ENCODE results near the gene MAML2.

DNA sequence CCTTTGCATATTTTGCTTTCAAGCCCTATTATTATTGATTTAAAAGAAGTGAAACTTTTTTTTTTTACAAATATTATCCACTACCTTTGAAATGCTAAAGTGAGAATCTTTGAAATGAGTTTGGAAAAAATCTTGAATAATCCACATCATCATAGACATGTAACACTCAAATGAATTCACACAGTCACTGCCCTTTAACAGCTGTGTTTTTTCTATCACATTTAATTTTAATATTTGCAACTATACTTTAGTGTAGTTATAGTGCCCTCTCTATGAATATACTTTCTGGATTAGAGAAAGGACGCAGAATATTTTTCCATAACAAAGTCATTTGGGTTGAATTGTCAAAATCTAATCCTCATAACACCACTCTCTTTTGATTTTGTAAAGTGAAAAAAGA lies 381.2 kb downstream of the MAML2 start:
- TF ChIP-seq, protein P1, sequence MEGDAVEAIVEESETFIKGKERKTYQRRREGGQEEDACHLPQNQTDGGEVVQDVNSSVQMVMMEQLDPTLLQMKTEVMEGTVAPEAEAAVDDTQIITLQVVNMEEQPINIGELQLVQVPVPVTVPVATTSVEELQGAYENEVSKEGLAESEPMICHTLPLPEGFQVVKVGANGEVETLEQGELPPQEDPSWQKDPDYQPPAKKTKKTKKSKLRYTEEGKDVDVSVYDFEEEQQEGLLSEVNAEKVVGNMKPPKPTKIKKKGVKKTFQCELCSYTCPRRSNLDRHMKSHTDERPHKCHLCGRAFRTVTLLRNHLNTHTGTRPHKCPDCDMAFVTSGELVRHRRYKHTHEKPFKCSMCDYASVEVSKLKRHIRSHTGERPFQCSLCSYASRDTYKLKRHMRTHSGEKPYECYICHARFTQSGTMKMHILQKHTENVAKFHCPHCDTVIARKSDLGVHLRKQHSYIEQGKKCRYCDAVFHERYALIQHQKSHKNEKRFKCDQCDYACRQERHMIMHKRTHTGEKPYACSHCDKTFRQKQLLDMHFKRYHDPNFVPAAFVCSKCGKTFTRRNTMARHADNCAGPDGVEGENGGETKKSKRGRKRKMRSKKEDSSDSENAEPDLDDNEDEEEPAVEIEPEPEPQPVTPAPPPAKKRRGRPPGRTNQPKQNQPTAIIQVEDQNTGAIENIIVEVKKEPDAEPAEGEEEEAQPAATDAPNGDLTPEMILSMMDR (IDR thresholded peaks at IDR 0.05), result no peak
- TF ChIP-seq POLR2A (IDR thresholded peaks at IDR 0.05), result no peak
